Testis (tissue), 2 donors: Measurements from ENCODE around the gene MCM3AP.

Source experiments
- CTCF ChIP-seq, 3 experiments: fragments of 450-650 bp in 2 of 3; fragments of 200-600 bp in 1 of 3; sonication (generic) in 1 of 3; IDR thresholded peaks; one replicate each; pipeline ENCODE4 v1.5.1; 2016 to 2019; ENCODE audit warnings: antibody characterized with exemption in 3 of 3, mild to moderate bottlenecking in 2 of 3, moderate library complexity in 1 of 3
- POLR2A ChIP-seq: fragments of 450-650 bp; IDR thresholded peaks from one replicate; pipeline ENCODE4 v1.6.1; 2017; ENCODE audit warnings: antibody characterized with exemption, mild to moderate bottlenecking, moderate library complexity

GRCh38 chr21:46217511-46218196 is 67.8 kb downstream of the MCM3AP start:
- no peak for TF ChIP-seq CTCF (IDR thresholded peaks at IDR 0.05)
- TF ChIP-seq POLR2A, result no peak
